Measurements from ENCODE around the gene MAEA.

DNA sequence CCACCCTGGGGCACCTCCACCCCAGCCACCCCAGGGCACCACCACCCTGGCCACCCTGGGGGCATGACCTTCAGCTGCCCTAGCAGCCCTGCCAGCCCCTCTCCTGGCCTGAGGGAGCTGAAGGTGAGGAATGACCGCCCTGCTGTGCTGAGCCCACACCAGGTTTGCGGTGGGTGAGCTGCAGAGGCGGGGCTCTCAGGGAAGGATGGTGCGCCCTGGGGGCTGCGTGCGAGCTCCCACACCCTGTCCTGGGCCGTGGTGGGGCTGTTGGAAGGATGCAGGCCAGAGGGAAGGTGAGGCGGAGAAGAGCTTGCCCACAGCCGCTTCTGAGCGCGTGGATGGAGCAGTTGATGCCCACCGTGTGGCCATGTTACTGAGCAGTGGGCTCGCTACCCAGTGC, 75.1 kb downstream of the MAEA start:
- no peak for TF ChIP-seq PHF20 (IDR thresholded peaks at IDR 0.05; ENCODE audit: partially characterized antibody)
- no peak for TF ChIP-seq ZNF311 (CRISPR knock-in tag; IDR thresholded peaks at IDR 0.05)
- no peak for TF ChIP-seq HNRNPH1 (optimal IDR thresholded peaks at IDR 0.05; ENCODE audit: low read depth, low read length)
- TF ChIP-seq ZKSCAN1 (IDR thresholded peaks at IDR 0.05; ENCODE audit: low read depth, low read length), result no peak
- TF ChIP-seq CLOCK (CRISPR knock-in tag; IDR thresholded peaks at IDR 0.05; ENCODE audit: borderline replicate concordance), result no peak
- no peak for TF ChIP-seq RBM22 (IDR thresholded peaks at IDR 0.05; ENCODE audit: low read depth, low read length, poor library complexity, severe bottlenecking)
- no peak for TF ChIP-seq LEF1 (IDR thresholded peaks at IDR 0.05)
- no peak for TF ChIP-seq TCF7 (IDR thresholded peaks at IDR 0.05; ENCODE audit: borderline replicate concordance)
